GM21367 (cell line): ENCODE results near the gene ZFHX3.

ENCODE experiments used
- ATAC-seq: cut with Tn5 transposase; IDR thresholded peaks from one replicate; pipeline ENCODE4 v1.9.1; 2021; ENCODE audit not compliant: unreplicated experiment

The ZFHX3 gene

DNA sequence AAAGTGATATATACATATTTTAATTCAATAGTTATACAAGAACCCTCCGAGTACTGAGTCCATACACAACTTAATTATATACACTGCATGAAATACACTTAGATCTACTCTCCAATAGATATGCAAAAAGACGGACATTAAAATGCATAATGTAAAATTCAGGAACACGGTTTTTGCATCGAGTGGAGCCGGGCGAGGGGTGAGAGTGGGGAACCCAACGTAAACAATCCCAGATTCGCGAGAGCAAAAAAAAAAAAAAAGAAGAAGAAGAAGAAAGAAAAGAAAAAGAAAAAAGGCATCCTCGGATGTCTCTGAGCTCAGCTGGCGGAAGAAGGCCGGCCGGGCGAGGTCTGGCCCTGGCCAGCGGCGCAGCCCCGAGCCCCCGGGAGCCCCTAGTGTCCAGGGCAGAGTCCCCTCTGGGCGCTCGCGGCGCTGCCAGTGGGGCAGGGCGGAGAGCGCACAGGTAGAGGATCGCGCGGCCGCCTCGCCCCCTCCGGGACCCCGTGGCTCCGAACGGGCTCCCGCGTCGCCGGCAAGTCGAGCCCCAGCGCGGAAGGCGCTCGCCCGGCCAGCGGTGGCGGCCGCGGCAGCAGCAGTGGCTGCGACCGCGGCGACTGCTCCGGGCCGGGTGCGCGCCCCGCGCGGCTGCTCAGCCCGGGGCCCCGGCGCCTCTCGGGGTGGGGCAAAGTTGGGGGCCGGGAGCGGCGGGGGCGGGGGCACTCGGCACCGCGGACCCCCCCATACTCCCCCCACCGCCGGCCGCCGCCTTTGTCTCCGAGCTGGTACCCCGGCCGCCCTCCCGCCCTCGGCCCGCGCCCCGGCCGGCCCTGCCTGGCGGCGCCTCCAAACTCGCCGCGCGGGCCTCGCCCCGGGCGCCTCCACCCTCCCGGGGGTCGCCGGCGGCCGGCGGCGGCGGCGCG lies 9.6 kb upstream of the ZFHX3 start:
- peak; percentile 41 for ATAC-seq

DNA sequence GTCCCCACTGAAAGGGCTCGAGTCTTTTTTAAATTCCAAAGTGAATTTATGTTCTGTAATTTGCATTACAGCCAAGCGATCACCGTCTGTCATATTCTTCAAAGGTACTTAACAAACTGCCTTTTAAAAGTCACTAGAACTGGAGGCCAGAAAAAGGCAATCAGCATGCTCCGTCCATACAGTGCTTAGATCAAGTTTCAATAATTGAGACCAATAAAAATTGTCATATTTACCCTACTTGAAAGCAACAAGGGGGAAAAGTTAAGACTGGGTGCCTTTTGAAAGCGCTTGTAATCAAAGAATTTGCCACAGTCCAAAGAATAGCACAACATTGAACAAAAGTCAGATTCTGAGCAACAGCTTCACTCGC lies 9.0 kb upstream of the ZFHX3 start:
- ATAC-seq: no peak

DNA sequence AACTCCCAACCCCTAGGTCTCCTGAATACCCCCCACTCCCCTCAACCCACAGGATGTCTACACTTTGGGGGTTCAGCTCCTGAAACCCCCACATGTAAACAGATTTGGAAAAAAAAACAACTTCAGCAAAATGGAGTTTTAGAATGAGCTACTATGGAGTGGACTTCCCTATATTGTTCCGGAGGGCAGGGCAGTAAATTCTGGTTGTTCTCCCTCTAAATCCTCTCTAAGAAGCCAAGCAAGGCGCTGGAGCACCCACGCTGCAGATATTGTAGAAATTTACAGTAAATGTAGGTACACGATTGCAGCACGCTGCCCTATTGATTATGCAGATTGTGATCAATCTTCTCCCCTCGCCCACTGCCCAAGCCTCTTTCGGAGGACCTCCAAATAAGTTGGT lies 8.5 kb upstream of the ZFHX3 start:
- ATAC-seq: no peak

DNA sequence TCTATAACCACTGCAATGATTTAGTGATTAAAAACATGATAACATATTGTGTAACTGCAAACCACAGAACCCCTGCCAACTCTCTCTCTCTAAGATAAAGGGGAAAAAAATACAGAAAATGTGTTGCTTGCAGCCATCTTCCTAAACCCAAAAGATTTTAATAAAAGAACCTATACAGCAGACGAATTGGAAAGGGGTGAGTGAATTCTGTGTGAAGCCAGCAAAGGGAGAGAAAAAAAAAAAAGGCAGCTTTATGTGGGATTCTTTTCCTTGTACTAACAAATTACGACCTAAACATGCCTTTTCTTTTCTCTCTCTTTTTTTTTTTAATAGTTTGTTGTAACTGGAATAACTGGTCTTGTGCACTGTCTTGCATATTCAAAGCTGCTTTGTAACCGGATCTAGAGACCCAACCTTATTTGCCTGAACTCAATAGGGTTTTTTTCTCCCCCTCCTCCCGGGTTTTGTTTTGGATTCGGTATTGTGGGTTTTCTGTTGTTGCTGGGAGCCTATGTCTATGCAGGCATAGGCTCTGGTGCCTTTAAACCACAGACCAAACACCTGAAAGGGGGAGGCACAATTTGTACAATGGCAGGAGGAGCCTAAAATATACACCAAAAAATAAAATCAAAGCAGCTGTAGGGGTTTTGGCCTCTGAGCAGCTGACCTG lies 7.0 kb upstream of the ZFHX3 start:
- no peak for ATAC-seq

DNA sequence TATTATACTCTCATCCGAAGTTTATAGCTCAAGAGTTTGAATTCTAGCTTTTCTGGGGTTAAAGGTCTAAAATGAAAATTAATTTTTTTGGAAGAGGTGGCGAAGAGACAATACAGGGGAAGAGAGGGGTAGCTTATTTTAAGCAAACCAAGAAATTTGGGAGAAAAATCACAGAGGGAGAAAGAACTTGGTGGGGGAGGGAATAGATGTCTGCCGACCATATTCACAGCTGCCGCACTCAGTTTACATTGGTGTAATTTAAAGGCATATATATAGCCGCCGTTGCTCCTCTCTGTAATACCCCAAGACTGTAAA lies 6.5 kb upstream of the ZFHX3 start:
- no peak for ATAC-seq

DNA sequence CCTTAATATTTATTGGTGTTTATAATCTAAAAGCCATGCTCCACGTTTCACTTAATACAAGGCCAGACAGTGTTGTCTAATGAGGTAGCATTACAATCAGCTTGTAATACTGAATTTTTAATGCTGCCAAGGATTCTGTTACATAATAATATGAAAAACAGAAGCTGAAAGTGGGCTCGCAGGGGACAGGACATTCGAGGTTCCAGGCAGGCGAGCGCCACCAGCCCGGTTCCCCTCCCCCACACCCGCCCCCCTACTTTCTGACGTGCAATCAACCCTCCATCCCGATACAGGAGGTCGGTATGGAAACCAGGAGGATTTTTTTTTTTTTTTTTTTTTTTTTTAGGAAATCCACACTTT lies 6.2 kb upstream of the ZFHX3 start:
- no peak for ATAC-seq

DNA sequence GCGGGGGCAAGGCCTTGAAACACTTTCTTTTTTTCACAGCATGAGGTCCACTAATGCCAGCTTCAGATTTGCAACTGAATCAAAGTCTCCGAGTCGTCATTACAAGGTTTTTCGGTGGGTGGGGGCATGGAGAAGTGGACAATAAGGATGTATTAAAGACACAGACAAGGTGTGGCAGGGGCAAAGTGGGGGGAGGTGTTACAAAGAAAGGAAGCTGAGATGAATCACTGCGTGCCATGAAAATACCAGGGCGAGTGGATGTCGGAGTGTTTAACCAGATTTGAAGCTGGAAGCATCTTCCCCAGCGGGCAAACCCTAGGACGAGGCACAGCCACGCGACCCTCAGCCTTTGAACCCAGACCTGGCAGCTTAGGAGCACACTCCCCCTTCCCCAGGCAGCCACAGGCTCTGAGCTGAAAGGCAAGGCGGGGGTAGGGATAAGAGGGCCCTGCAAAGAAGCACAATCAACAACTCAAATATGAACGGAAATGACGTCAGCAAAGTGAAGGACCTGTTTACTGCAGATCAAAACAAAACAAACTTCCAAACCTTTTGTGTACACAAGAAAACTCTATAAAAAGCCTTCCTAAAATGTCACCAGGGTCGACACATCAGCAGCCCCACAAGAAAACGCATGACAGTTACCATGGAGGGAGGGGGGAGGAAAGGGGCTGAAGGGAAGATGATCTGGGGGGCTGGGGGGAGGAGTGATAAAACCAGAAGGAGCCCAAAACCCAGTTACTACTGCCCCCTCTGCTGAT lies 5.6 kb upstream of the ZFHX3 start:
- ATAC-seq: no peak

DNA sequence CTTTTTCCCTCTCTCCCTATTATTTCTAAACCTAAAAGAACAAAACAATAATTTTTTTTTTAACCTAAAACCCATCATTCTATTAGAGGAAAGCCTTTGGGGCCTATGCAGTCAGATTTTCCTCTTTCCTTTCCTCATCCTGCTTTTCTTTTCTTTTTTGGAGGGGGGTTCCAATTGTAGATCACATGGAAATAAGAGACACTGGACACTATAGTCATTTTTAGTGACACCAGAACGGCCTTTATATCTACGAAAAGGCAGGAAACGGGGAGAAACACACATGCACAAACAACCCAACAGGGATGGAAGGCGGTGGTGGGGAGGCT lies 5.1 kb upstream of the ZFHX3 start:
- ATAC-seq: no peak

DNA sequence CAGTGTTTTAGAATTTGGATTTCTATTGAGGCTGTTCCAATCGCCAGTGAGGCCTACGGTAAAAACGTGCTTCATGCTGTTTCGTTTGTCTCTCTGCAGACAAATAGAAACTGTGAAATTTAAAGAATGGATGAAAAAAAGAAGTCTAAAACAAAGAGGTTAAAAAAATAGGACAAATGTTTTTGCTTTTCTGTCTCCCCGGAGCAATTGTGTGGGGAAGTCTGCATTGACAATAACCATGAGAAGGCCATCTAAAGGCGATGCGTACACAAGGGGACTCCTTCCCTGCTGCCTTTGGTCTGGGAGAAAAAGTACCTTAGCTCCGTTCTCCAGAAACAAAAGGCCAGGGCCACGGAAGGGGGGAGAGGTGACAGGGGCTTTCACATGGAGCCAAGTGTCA lies 4.6 kb upstream of the ZFHX3 start:
- no peak for ATAC-seq

DNA sequence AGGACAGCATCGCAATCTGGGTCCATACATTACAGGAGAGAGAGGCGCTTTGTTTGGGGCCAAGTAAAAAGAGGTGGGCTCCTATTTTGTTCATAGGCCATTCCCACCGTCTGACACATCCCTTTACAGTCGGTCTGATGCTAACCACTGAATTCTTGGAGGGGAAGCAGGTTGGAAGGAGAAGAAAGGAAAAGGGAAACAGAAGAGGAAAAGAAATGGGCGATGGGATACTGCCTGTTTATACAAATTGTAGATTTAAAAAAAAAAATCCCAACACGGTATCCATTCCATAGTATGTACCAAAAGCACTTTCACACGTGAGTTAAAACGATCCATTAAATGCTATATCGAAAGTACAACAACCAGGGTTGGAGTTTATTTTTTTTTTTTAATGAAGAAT lies 4.0 kb upstream of the ZFHX3 start:
- no peak for ATAC-seq

DNA sequence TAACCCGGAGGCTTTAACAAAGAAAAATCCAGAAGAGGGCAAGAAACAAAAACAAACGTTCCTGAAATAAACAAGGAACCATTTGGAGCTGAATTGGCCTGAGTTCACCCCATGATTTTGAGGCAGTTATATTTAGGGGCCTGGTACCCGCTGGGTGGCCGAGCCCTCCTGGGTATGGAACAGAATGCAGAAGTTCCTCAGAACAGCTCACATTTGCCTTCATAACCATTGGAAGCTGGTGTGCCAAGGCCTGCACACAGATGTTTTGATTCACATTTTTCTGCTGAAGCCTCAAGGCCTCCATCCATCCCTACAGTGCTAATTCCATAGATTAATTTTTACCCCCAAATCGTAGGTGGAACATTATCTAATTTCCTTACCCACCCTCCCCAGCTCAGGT lies 3.3 kb upstream of the ZFHX3 start:
- no peak for ATAC-seq

DNA sequence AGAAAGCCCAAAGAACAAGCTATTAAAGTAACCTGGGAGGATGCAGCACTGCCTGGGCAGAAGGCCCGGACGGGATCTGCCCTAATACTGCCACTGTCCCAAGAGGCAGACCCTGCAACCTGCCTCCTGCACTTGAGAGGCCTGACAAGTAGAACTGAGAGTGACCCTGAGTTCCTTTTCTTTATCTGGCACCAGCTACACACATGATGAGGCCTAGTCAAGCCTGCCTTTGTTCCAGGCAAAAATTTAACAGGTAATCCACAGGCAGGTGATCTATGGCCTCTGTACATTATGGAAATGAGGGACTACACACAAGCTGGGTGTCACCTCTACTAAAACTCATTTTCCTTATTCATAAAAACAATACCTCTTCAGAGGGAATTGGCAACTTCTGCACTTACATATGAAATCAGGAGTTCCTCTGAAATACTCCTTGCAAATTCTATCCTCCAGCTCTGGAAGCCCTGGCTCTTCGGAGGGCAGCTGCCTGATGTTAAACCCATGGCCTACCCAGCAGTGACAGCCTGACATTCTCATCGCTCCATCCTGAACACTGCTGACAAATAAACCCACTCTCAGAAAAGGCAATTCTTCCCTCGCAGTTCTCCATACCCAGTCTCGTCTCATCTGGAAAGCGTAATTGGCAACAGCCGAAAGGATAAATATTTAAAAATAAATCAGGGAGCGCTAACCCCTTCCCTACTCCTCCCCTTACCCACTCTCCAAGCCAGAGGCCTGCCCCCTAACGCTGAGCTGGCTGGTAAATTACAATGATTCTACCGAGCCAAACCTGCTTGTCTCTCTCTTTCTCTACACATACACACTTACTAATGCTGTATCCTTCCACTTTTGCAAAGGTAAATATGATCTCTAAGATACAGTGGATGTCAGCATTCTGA lies 2.5 kb upstream of the ZFHX3 start:
- ATAC-seq: no peak

DNA sequence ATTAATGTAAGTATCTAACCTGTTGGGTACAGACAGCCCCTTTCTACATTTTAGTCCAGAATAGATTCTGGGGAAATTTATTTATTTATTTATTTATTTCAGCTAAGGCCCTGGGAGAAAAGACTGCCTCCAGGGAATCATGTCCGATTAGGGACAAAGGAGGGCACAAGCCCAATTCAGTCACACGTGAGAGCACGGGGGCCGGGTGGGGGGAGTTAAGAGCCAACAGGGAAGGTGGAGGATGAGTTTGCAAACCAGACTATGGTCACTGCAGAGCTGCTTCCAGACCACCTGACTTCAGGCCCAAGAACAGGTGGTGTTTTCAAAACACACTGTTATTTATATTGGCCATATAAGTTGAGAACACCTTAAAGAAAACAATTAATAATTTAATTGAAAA lies 1.6 kb upstream of the ZFHX3 start:
- ATAC-seq: no peak

DNA sequence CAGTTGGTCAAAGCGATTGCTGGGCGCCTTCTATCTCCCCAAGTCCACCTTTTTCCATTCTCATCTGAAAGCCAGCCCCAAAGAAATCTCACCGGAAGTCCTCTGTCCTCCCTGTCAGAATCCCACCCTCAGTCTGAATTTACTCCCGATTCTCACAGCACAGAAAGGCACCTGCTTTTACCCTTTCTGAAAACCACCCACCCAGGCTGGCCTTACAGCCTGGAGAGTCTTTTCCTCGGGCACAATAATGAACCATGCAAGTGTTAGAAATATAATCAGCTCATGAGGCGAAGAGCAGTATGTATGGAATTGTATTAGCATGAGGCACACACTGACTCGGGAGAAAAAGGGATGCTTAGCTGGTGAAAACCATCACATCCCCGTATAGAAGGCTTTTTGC lies 1.2 kb upstream of the ZFHX3 start:
- ATAC-seq: no peak

DNA sequence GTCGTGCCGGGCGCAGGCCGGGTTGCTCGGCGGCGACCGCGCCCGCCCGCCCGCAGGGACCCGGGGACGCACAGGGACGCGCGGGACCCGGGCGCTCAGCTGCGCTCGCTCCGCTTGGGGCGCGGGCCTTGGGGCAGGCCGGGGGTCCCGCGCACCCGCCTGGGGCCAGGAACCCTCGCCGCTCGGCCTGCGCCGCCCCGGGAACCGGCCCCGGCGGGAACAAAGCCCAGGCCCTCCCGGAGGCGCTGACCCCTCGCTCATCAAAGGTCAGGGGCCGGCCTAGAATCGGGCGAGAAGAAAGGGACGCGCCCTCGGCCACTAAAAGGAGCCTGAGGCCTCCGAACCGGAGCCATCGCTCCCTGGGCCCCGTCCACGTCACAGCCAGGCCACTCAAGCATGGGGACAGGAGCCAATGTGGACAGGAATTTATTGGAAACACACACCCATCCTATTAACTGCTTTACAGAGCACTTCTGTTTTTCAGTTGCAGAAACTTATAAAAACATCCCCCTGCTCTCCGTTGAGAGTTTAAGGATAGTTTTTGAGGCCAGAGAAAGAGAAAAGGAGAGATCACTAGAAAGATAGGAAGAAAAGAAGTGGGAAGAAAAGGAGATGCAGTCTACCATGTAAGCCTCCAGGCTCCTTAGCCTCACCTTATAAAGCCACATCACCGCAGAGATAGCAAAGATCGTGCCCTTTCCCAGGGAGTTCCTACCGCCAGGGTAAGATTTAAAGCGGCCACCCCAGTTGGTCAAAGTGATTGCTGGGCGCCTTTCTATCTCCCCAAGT lies 558 bp upstream of the ZFHX3 start:
- peak; percentile 5 for ATAC-seq

DNA sequence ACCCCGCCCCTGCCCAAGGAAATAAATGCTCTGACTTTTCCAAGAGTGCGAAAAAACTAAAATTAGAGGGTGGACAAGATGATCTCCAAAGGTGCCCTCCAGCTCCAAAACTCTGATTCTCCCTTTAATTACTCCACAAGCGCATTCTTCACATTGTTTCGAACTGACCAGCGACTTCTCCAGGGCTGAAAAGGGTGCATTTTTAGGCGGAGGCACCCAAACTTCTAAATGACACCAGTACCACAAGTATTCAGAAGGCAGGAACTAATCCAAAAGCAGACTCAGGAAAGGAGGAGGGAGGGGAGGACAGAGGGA lies 750 bp downstream of the ZFHX3 start:
- ATAC-seq: no peak

DNA sequence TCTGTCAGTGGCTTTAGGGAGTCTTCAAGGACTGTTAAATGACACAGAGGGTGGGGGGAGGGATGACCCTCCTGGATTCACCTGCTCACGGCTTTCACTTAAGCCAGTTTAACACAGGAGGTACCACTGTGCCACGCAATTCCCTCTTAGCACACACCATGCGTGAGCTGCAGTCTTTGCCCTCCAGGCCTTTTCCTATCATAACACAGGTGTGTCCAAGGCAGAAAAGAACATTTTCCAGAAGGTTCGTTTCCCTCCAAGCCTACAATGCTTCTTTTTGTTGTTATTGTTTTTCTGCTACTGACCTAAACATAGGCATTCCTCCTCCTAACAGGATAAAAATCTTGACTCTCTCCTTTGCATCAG lies 1.1 kb downstream of the ZFHX3 start:
- ATAC-seq: no peak

DNA sequence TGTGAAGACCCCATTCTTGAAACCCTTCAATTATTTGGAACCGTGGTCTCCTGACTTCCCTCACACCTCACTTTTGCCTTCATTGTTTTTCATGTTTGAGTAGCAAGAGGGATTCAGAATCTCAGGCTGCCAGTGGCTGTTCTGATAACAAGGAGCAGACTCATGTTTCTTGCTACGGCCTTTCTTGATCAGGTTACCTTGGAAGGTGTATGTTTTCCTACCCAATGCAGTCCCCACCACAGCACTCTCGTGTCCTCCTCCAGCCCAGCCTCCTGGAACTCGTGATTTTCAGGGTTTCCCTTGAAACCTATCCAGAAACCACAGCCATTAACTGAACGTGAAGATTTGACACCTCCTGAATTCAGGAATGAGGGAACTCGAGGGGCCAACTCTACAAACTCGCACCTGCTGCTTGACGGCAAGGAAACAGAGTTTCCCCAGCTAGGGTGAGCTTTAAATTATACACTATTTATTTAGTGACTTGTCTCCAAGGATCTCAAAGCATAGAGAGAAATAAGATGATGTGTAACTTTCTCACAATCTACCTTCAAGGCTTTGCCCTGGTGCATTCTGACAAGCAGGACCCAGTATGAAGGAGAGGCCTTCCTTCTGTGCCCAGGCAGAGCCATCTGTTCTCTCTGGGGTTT lies 1.6 kb downstream of the ZFHX3 start:
- ATAC-seq: no peak

DNA sequence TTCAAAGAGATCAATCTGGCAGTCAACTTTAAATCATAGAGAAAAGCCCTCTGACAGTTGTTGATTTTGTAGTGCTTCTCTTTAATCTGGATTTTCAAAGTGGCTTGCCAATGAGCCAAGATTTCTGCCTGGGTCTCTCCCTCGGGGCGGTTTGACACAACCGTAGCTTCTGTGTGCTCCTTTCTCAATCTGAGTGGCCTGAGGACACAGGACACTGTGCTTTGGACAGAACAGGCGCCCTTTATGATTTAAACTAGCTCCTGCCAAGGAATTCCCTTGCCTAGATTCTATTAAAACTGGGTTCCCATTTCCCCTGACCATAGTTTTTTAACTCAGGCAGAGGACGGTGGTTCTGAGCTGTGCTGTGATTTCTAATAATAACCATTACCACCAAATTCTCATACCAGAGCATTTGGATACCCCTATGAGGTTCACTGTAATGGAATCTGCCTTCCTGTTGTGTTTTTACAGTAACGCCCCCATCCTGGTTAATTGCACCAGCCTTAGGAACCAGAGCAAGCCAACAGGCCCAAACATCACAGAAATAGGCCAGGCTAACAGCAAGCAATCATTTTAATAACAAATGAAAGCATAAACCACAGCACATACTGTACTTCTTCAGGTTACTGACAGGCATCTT lies 4.0 kb downstream of the ZFHX3 start:
- no peak for ATAC-seq

DNA sequence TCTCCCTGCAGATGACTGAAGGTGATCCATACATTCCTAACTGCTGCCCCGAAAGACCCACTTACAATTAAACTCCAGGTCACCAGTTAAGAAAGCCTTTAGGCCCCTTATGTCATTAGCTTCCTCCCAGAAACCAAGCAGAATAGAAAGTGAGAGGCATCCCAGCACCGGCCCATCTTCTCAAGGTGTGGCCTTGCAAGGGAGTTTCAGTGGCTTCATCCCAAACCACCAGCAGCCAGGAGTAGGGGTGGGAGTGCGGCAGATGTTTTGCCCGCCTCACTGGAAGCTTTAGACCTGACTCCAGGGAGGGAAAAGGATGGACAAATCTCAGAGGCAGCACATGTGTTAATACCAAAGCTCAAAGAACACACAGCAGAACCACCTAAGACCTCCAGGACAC lies 5.1 kb downstream of the ZFHX3 start:
- no peak for ATAC-seq
